T-helper 2 cell treated with Interferon-gamma antibody and Interleukin-4, amounts not matched to agents 100 ng/mL and 5 ng/mL, for 36 hours (primary cell): ENCODE results near the gene PTPRN2. TPM values are rescaled to one million over a fixed set of nuclear protein-coding genes. Genes with fewer than 3 reads are reported as not detected.
"Not testable (repeated sequence)": the region's sequence is repeated elsewhere in the genome, so short reads cannot be mapped to it uniquely, and the experiment has no call there.

ENCODE experiments used
- intact Hi-C: fragments of 100-400 bp; cut with micrococcal nuclease; formaldehyde crosslinking; loops from one replicate; pipeline ENCODE4 v1.15.1; 2023
- total RNA-seq: library from RNA; stranded (reverse); gene quantifications from 2 replicates; pipeline ENCODE4 v1.2.3, GENCODE V29; 2022

Gene PTPRN2
- total RNA-seq, 1 donor from 2014 or later = 5.1 TPM

- intact Hi-C loops = no loop called here
Measured at GRCh38 chr7:158284121-158284520, 303.5 kb downstream of the PTPRN2 start.

- intact Hi-C loops = no loop called here
Measured at GRCh38 chr7:158283016-158283974, 304.3 kb downstream of the PTPRN2 start.

- intact Hi-C loops = no loop called here
Measured at GRCh38 chr7:158282461-158283001, 305.1 kb downstream of the PTPRN2 start.

GRCh38 chr7:158281441-158281840 is 306.2 kb downstream of the PTPRN2 start:
- intact Hi-C loops = no loop called here

GRCh38 chr7:158280448-158281144 is 307.0 kb downstream of the PTPRN2 start:
- intact Hi-C loops = no loop called here

- intact Hi-C loops = no loop called here
Measured at GRCh38 chr7:158279539-158280447, 307.8 kb downstream of the PTPRN2 start.

- intact Hi-C loops = no loop called here
Measured at GRCh38 chr7:158278745-158279320, 308.8 kb downstream of the PTPRN2 start.

- intact Hi-C loops = no loop called here
Measured at GRCh38 chr7:158277219-158278141, 310.1 kb downstream of the PTPRN2 start.

- intact Hi-C loops = no loop called here
Measured at GRCh38 chr7:158276414-158277218, 311.0 kb downstream of the PTPRN2 start.

- intact Hi-C loops = no loop called here
Measured at GRCh38 chr7:158275711-158276413, 311.8 kb downstream of the PTPRN2 start.

GRCh38 chr7:158274996-158275395 is 312.6 kb downstream of the PTPRN2 start:
- intact Hi-C loops = no loop called here

- intact Hi-C loops = no loop called here
Measured at GRCh38 chr7:158274404-158274811, 313.2 kb downstream of the PTPRN2 start.

- intact Hi-C loops = not testable (repeated sequence)
Measured at GRCh38 chr7:158273756-158274342, 313.8 kb downstream of the PTPRN2 start.

- intact Hi-C loops = no loop called here
Measured at GRCh38 chr7:158273138-158273651, 314.4 kb downstream of the PTPRN2 start.

GRCh38 chr7:158272509-158273137 is 315.0 kb downstream of the PTPRN2 start:
- intact Hi-C loops = no loop called here

GRCh38 chr7:158272091-158272490 is 315.5 kb downstream of the PTPRN2 start:
- intact Hi-C loops = no loop called here

- intact Hi-C loops = no loop called here
Measured at GRCh38 chr7:158271646-158272045, 316.0 kb downstream of the PTPRN2 start.
